Loucy (cell line): ENCODE data around the gene MLST8.

ENCODE experiments used
- H2AFZ ChIP-seq: fragments of 200-600 bp; sonication (generic); 2 replicates; pipeline ENCODE4 v1.6.0; 2016; ENCODE audit warnings: antibody characterized with exemption, mild to moderate bottlenecking, low read length, moderate library complexity
- H3F3A ChIP-seq: fragments of 200-600 bp; 2 replicates; pipeline ENCODE4 v1.6.0; 2016; ENCODE audit warnings: antibody characterized with exemption, low read depth, mild to moderate bottlenecking
- H3K27me3 ChIP-seq: fragments of 200-600 bp; sonication (generic); 2 replicates; pipeline ENCODE4 v1.6.1; 2014; ENCODE audit warnings: low read length, mild to moderate bottlenecking; ENCODE audit not compliant: insufficient read depth, poor library complexity, severe bottlenecking
- H3K36me3 ChIP-seq: fragments of 200-600 bp; sonication (generic); 2 replicates; pipeline ENCODE4 v1.6.1; 2016; ENCODE audit warnings: low read length; ENCODE audit not compliant: insufficient read depth
- H3K4me1 ChIP-seq: fragments of 200-600 bp; sonication (generic); 2 replicates; pipeline ENCODE4 v1.5.1; 2014; ENCODE audit warnings: low read length, mild to moderate bottlenecking; ENCODE audit not compliant: insufficient read depth, poor library complexity, severe bottlenecking
- H3K4me2 ChIP-seq: fragments of 200-600 bp; sonication (generic); 2 replicates; pipeline ENCODE4 v1.6.0; 2014; ENCODE audit warnings: antibody characterized with exemption, low read length, low read depth, mild to moderate bottlenecking; ENCODE audit not compliant: poor library complexity, severe bottlenecking
- H3K4me3 ChIP-seq: fragments of 200-600 bp; sonication (generic); 2 replicates; pipeline ENCODE4 v1.5.1; 2014; ENCODE audit warnings: low read length, mild to moderate bottlenecking, mixed read lengths; ENCODE audit not compliant: poor library complexity, severe bottlenecking
- H3K79me2 ChIP-seq: fragments of 200-600 bp; sonication (generic); 2 replicates; pipeline ENCODE4 v1.6.1; 2014; ENCODE audit warnings: low read length; ENCODE audit not compliant: insufficient read depth
- H3K9ac ChIP-seq: fragments of 200-600 bp; sonication (generic); 2 replicates; pipeline ENCODE4 v1.6.0; 2014; ENCODE audit warnings: mild to moderate bottlenecking, low read depth, low read length, moderate library complexity; ENCODE audit not compliant: poor library complexity, severe bottlenecking
- H3K9me2 ChIP-seq: fragments of 200-600 bp; sonication (generic); replicated peaks from 2 replicates; pipeline ENCODE4 v1.6.1; 2016; ENCODE audit warnings: low read depth, low read length, mixed read lengths
- H3K9me3 ChIP-seq: fragments of 200-600 bp; sonication (generic); 2 replicates; pipeline ENCODE4 v1.6.1; 2014; ENCODE audit warnings: mild to moderate bottlenecking, antibody characterized with exemption, low read length, low read depth; ENCODE audit not compliant: insufficient read depth
- H4K20me1 ChIP-seq: fragments of 200-600 bp; sonication (generic); 2 replicates; pipeline ENCODE4 v1.6.0; 2014; ENCODE audit warnings: antibody characterized with exemption, low read length, mild to moderate bottlenecking; ENCODE audit not compliant: insufficient read depth, poor library complexity, severe bottlenecking
- EZH2phosphoT487 ChIP-seq: fragments of 200-600 bp; IDR thresholded peaks from 2 replicates; pipeline ENCODE4 v1.6.1; 2018; ENCODE audit warnings: antibody characterized with exemption, mild to moderate bottlenecking, moderate library complexity, borderline replicate concordance
- TF ChIP-seq, protein P1 (sequence below): fragments of 200-600 bp; sonication (generic); conservative IDR thresholded peaks from 2 replicates; pipeline ENCODE4 v1.5.1; 2014; ENCODE audit warnings: mild to moderate bottlenecking, antibody characterized with exemption, low read length

Gene MLST8

DNA sequence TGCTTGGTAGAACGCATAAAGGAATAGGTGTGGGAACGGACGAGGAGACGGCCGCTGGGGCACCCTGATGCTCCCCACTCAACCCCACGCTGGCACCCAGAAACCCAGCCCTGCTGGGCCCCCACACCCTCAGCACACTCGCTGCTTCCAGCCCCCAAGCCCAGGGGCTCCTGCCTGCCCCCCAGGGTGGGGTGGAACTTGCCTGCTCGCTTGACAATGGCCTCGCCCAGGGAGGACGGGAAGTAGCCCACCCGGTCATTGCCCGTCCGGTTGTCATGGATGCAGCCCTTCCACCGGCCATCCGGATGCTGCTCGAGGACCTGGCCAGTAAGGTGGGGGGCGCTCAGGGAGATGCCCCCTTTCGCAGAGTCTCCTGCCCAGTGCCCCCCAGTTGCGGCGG is 18.7 kb upstream of the MLST8 start:
- no peaks in the 10 kb centered on the region for H3K27me3 ChIP-seq
- no peak overlapping the region for H2AFZ ChIP-seq
- no peak overlapping the region for H3K9ac ChIP-seq
- H3F3A ChIP-seq, result no peaks in the 10 kb centered on the region
- H3K4me2 ChIP-seq, result no peak overlapping the region
- no peak for TF ChIP-seq EZH2phosphoT487
- TF ChIP-seq, protein P1, sequence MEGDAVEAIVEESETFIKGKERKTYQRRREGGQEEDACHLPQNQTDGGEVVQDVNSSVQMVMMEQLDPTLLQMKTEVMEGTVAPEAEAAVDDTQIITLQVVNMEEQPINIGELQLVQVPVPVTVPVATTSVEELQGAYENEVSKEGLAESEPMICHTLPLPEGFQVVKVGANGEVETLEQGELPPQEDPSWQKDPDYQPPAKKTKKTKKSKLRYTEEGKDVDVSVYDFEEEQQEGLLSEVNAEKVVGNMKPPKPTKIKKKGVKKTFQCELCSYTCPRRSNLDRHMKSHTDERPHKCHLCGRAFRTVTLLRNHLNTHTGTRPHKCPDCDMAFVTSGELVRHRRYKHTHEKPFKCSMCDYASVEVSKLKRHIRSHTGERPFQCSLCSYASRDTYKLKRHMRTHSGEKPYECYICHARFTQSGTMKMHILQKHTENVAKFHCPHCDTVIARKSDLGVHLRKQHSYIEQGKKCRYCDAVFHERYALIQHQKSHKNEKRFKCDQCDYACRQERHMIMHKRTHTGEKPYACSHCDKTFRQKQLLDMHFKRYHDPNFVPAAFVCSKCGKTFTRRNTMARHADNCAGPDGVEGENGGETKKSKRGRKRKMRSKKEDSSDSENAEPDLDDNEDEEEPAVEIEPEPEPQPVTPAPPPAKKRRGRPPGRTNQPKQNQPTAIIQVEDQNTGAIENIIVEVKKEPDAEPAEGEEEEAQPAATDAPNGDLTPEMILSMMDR, result no peak
- no peaks in the 10 kb centered on the region for H3K79me2 ChIP-seq
- no peaks in the 10 kb centered on the region for H4K20me1 ChIP-seq
- no peaks in the 10 kb centered on the region for H3K4me1 ChIP-seq
- no peak overlapping the region for H3K4me3 ChIP-seq
- no peaks in the 10 kb centered on the region for H3K36me3 ChIP-seq
- H3K9me2 ChIP-seq, result no peaks in the 10 kb centered on the region
- H3K9me3 ChIP-seq, result no peaks in the 10 kb centered on the region

DNA sequence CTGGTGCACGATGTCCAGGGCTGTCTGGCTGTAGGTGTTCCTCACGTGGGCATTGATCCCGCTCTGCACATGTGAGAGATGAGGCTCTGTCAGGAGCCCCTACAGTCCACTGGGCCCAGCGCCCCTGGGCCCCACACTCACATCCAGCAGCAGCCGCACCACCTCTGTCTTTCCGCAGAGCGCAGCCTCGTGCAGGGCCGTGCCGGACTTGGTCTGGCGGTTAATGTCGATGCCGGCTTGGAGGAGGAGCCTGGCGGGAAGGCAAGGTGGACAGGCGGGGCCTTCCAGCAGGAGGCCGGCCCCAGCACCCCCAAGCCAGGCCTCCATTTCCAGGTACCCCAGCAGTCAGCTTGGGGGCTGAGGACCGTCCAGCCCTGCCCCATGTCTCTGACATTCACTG is 18.0 kb upstream of the MLST8 start:
- H3K79me2 ChIP-seq, result no peaks in the 10 kb centered on the region
- H2AFZ ChIP-seq, result no peak overlapping the region
- no peaks in the 10 kb centered on the region for H4K20me1 ChIP-seq
- no peaks in the 10 kb centered on the region for H3K27me3 ChIP-seq
- H3K36me3 ChIP-seq, result no peaks in the 10 kb centered on the region
- H3K9ac ChIP-seq, result no peak overlapping the region
- no peak overlapping the region for H3K4me3 ChIP-seq
- no peaks in the 10 kb centered on the region for H3F3A ChIP-seq
- H3K9me2 ChIP-seq, result no peaks in the 10 kb centered on the region
- TF ChIP-seq, protein P1, result no peak
- TF ChIP-seq EZH2phosphoT487, result no peak
- H3K4me2 ChIP-seq, result no peak overlapping the region
- H3K4me1 ChIP-seq, result no peaks in the 10 kb centered on the region
- H3K9me3 ChIP-seq, result no peaks in the 10 kb centered on the region

DNA sequence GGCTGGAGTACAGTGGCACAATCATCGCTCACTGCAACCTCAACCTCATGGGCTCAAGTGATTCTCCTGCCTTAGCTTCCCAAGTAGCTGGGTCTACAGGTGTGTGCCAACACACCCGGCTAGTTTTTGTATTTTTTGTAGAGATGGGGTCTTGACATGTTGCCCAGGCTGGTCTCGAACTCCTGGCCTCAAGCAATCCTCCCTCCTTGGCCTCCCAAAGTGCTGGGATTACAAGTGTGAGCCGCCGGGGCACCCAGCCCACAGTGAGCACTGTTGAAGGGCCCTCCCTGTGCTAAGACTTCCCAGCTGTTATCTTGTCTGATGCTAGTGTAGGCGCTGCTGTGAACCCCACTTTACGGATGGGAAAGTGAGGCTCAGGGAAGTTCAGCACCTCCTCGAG is 16.9 kb upstream of the MLST8 start:
- no peaks in the 10 kb centered on the region for H3K9me2 ChIP-seq
- no peak overlapping the region for H3K4me2 ChIP-seq
- H2AFZ ChIP-seq, result no peak overlapping the region
- no peaks in the 10 kb centered on the region for H4K20me1 ChIP-seq
- H3K79me2 ChIP-seq, result no peaks in the 10 kb centered on the region
- H3K9ac ChIP-seq, result no peak overlapping the region
- TF ChIP-seq, protein P1, result no peak
- TF ChIP-seq EZH2phosphoT487, result no peak
- H3K27me3 ChIP-seq, result no peaks in the 10 kb centered on the region
- no peaks in the 10 kb centered on the region for H3K9me3 ChIP-seq
- no peaks in the 10 kb centered on the region for H3K36me3 ChIP-seq
- H3K4me3 ChIP-seq, result no peak overlapping the region
- no peaks in the 10 kb centered on the region for H3K4me1 ChIP-seq
- H3F3A ChIP-seq, result no peaks in the 10 kb centered on the region
